Natural killer cell treated with Interleukin-12 subunit alpha and Interleukin-12 subunit beta and Interleukin-15 and Interleukin-18, amount 100 ng/mL, for 72 hours (primary cell): ENCODE data around the gene OR5D16. TPM values are rescaled to one million over a fixed set of nuclear protein-coding genes. Genes with fewer than 3 reads are reported as not detected.
"Not testable (repeated sequence)": the region's sequence is repeated elsewhere in the genome, so short reads cannot be mapped to it uniquely, and the experiment has no call there.

Experiments used
- ATAC-seq, 2 donors: fragments of 150-1000 bp; cut with Tn5 transposase in 1 of 2; sonication (Bioruptor Pico), chemical (Tn5 transposase) in 1 of 2; 2 replicates each; pipeline ENCODE4 v1.10.0; 2021
- DNase-seq: peaks from one replicate; pipeline ENCODE4 v3.0.0; 2022; ENCODE audit warnings: low spot score
- H3K27ac Mint-ChIP-seq, 2 donors: 1 replicate in 1 of 2; 2 replicates in 1 of 2; pipeline ENCODE4 v1.8.0; 2022; ENCODE audit warnings: mixed read lengths in 2 of 2, mild to moderate bottlenecking in 1 of 2, moderate library complexity in 1 of 2
- H3K27me3 Mint-ChIP-seq, 2 donors: 1 replicate in 1 of 2; 2 replicates in 1 of 2; pipeline ENCODE4 v1.8.0; 2022; ENCODE audit warnings: mixed read lengths in 2 of 2
- H3K36me3 Mint-ChIP-seq: one replicate; pipeline ENCODE4 v1.8.0; 2022; ENCODE audit warnings: mixed read lengths
- H3K4me1 Mint-ChIP-seq, 2 donors: 1 replicate in 1 of 2; 2 replicates in 1 of 2; pipeline ENCODE4 v1.8.0; 2022; ENCODE audit warnings: low read depth in 2 of 2, mixed read lengths in 2 of 2, mild to moderate bottlenecking in 1 of 2
- H3K4me3 Mint-ChIP-seq: one replicate; pipeline ENCODE4 v1.8.0; 2022; ENCODE audit warnings: mixed read lengths
- H3K9me3 Mint-ChIP-seq: 2 replicates; pipeline ENCODE4 v1.8.0; 2022; ENCODE audit warnings: mixed read lengths
- total RNA-seq, 2 donors: library from RNA; stranded (reverse); gene quantifications; one replicate each; pipeline ENCODE4 v1.2.3, GENCODE V29; 2022

OR5D16 gene
- not detected for total RNA-seq

DNA sequence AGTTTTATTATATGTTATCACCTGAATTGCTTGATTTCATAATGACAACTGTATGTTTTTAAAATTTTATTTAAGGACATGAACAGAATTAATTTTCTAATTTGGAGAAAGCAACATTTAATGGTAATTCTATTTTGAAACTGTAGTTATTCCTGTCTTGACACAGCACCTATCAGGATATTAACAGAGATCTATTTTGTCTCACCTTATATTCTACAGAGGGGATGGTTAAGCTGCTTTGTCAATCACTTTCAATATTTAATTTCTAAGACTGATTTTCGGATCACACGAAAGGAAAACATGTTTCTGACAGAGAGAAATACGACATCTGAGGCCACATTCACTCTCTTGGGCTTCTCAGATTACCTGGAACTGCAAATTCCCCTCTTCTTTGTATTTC is at the start of gene OR5D16:
Gene OR5D16, plus strand, starts transcription at position 301 of the 400 bp plus-strand sequence. Its CDS starts 0 bp downstream, at position 301.
- Mint-ChIP-seq H3K27ac (no peak within 1 kb of the TSS), H3K4me1 (no peaks in the 10 kb centered on the region), H3K36me3 (no peaks in the 10 kb centered on the region), H3K9me3 (peaks cover 8% of the 10 kb centered on the region), H3K27me3 (no peaks in the 10 kb centered on the region), H3K4me3 (no peak within 1 kb of the TSS)
- ATAC-seq (no peak), DNase-seq (no peak)

DNA sequence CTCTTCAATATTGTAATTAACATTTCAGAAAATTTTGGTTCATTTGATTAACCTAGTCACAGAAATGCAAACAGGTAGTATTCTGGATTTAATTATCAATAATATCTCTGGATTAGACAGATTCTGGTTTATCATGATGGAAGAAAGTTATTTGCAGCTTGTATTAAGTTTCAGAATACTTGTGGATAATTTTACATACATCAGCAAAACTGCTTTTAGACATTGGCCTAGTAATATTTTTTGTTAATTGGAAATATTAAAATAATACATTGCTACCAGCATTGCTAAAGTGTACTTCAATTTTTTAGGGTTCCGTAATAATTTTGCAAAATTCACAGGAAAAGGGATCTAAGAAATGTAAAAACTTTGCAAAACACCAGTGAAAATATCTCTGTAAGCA is 46.9 kb upstream of the OR5D16 start:
- Mint-ChIP-seq H3K4me3 (no peak overlapping the region), H3K9me3 (peaks cover 20% of the 10 kb centered on the region), H3K27me3 (no peaks in the 10 kb centered on the region), H3K4me1 (no peaks in the 10 kb centered on the region), H3K27ac (no peak overlapping the region), H3K36me3 (peaks cover 13% of the 10 kb centered on the region)
- ATAC-seq (no peak), DNase-seq (no peak)

DNA sequence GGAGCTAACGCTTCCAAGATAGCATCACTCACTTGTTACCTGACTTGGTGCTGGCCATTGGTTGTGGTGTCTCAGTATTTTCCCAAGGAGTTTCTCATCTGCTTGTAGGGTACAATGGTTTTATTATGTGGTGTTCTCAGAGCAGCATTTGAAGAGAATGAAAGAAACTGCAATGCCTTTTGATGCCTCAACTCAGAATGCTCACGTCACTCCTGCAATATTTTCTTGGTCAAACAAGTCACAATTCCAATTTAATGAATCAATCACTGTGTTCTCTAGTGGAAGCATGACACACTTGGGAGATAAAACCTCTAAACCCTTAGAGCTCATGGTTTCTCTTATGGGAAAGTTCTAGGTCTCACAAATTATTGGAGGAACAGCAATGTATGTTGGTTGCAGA is 45.2 kb upstream of the OR5D16 start:
- peaks cover 7% of the 10 kb centered on the region for H3K36me3 Mint-ChIP-seq
- no peak for DNase-seq
- peaks cover 15% of the 10 kb centered on the region for H3K9me3 Mint-ChIP-seq
- H3K27ac Mint-ChIP-seq, result no peak overlapping the region
- no peaks in the 10 kb centered on the region for H3K27me3 Mint-ChIP-seq
- H3K4me3 Mint-ChIP-seq, result no peak overlapping the region
- ATAC-seq, result no peak
- no peaks in the 10 kb centered on the region for H3K4me1 Mint-ChIP-seq

DNA sequence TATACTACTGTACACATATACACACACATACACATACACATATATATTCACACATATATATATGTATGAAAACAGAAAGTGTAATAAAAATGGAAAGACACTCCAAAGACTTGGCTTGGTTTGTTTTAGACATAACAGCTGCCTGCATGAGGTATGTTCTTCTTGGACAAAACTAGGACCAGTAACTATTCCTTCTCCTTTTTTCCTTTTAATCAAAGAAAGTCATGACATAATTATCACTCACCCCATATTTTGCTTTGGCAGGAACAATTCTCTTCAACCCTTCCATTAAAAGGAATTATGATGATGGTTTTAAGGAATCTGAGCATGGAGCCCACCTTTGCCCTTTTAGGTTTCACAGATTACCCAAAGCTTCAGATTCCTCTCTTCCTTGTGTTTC is 43.3 kb upstream of the OR5D16 start, which contains the start of gene OR5D14:
Gene OR5D14, plus strand, starts transcription at position 301 of the 400 bp plus-strand sequence. Its CDS starts 0 bp downstream, at position 301.
- H3K27me3 Mint-ChIP-seq, result no peaks in the 10 kb centered on the region
- no peak within 1 kb of the TSS for H3K4me3 Mint-ChIP-seq
- H3K9me3 Mint-ChIP-seq, result peaks cover 26% of the 10 kb centered on the region
- no peaks in the 10 kb centered on the region for H3K4me1 Mint-ChIP-seq
- no peak within 1 kb of the TSS for H3K27ac Mint-ChIP-seq
- ATAC-seq (no peak), DNase-seq (no peak)
- peaks cover 17% of the 10 kb centered on the region for H3K36me3 Mint-ChIP-seq

DNA sequence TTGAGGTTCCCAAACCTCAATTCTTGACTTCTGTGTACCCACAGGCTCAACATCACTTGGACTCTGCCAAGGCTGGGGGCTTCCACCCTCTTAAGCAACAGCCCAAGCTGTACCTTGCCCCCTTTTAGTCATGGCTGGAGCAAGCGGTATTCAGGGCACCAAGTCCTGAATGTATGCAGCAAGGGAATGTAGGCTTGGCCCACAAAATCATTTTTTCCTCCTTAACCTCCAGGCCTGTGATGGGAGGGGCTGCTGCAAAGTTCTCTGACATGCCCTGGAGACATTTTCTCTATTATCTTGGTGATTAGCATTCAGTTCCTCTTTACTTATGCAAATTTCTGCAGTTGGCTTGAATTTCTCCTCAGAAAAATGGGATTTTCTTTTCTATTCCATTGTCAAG is 32.3 kb upstream of the OR5D16 start:
- Mint-ChIP-seq H3K4me1 (no peaks in the 10 kb centered on the region), H3K9me3 (peaks cover 20% of the 10 kb centered on the region), H3K27ac (no peak overlapping the region), H3K27me3 (no peaks in the 10 kb centered on the region), H3K4me3 (no peak overlapping the region), H3K36me3 (peaks cover 8% of the 10 kb centered on the region)
- ATAC-seq (no peak), DNase-seq (no peak)

DNA sequence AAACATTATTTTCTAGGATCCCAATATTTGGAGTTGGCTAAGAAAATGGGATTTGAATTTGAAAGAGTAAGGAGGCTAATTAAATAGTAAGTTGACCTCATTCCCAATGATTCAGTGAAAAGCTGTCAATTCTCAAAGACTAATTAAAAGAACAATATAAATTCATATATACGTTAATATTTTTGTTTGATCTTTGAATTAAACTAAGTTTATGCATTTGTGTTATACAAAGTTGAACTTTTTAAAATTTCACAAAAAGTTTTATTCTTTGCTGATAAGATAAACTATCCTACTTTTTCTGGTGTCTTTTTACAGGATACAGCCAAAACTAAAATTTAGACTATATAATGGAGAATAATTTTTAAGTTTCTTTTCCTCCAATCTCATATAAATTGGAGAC is 27.5 kb upstream of the OR5D16 start, which contains the start of gene OR5L1:
Gene OR5L1, plus strand, starts transcription at position 301 of the 400 bp plus-strand sequence. CDS start 100 bp downstream, outside the sequence.
- no peak within 1 kb of the TSS for H3K4me3 Mint-ChIP-seq
- no peaks in the 10 kb centered on the region for H3K4me1 Mint-ChIP-seq
- ATAC-seq (no peak), DNase-seq (no peak)
- peaks cover 18% of the 10 kb centered on the region for H3K9me3 Mint-ChIP-seq
- H3K36me3 Mint-ChIP-seq, result peaks cover 11% of the 10 kb centered on the region
- H3K27me3 Mint-ChIP-seq, result no peaks in the 10 kb centered on the region
- H3K27ac Mint-ChIP-seq, result no peak within 1 kb of the TSS

DNA sequence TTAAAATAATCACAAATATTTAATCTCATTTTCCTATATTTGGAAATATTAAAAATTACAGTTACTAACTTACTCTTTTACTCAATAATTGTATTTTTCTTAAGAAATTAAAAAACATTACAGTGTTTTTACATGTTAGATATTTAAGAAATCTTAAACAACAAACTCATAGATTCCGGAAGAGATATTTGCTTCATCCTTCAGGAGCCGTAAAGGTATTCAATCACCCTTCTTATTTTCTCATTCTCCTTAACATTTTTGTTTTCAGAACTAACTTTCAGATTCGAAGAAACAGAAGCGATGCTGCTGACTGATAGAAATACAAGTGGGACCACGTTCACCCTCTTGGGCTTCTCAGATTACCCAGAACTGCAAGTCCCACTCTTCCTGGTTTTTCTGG is 19.2 kb upstream of the OR5D16 start, which contains the start of gene OR5D18:
Gene OR5D18, plus strand, starts transcription at position 301 of the 400 bp plus-strand sequence. Its CDS starts 0 bp downstream, at position 301.
- Mint-ChIP-seq H3K36me3 (peaks cover 18% of the 10 kb centered on the region), H3K9me3 (peaks cover 31% of the 10 kb centered on the region), H3K27me3 (no peaks in the 10 kb centered on the region), H3K27ac (no peak within 1 kb of the TSS), H3K4me3 (no peak within 1 kb of the TSS), H3K4me1 (no peaks in the 10 kb centered on the region)
- ATAC-seq (no peak), DNase-seq (no peak)

DNA sequence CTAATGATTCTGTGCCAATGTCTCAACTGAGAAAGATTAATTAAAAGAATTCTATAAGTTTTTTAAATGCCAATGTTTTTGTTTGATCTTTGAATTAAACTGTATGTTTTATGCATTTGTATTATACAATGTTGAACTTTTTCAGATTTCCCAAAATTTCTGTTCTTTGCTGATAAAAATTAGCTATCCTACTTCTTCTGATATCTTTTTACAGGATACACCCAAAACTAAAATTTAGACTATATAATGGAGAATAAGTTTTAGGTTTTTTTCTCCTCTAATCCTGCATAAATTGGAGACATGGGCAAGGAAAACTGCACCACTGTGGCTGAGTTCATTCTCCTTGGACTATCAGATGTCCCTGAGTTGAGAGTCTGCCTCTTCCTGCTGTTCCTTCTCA is 11.6 kb upstream of the OR5D16 start, which contains the start of gene OR5L2:
Gene OR5L2, plus strand, starts transcription at position 301 of the 400 bp plus-strand sequence. Its CDS starts 0 bp downstream, at position 301.
- Mint-ChIP-seq H3K27me3 (no peaks in the 10 kb centered on the region), H3K36me3 (no peaks in the 10 kb centered on the region), H3K27ac (no peak within 1 kb of the TSS), H3K4me1 (no peaks in the 10 kb centered on the region), H3K9me3 (peaks cover 11% of the 10 kb centered on the region), H3K4me3 (no peak within 1 kb of the TSS)
- DNase-seq, result no peak
- no peak for ATAC-seq

DNA sequence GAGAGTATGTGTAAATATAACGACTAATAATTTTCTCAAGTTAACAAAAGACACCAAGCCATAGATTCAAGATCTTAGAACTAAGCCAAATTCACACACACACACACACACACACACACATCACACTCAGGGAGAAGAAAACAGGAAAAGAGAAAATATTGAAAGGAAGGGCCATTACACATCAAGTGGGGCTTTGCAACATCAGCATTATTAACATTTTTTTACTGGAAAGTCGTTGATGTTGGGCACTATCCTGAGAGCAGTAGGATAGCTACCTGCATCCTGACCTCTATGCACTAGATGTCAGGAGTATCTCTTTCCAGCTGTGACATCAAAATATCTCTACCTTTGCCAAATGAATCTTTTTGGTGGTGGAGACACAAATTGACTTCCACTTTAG is 8.9 kb downstream of the OR5D16 start:
- Mint-ChIP-seq H3K4me1 (no peaks in the 10 kb centered on the region), H3K4me3 (no peak overlapping the region), H3K27me3 (no peaks in the 10 kb centered on the region), H3K36me3 (peaks cover 4% of the 10 kb centered on the region), H3K27ac (no peak overlapping the region), H3K9me3 (peaks cover 18% of the 10 kb centered on the region)
- no peak for DNase-seq
- ATAC-seq, result no peak

DNA sequence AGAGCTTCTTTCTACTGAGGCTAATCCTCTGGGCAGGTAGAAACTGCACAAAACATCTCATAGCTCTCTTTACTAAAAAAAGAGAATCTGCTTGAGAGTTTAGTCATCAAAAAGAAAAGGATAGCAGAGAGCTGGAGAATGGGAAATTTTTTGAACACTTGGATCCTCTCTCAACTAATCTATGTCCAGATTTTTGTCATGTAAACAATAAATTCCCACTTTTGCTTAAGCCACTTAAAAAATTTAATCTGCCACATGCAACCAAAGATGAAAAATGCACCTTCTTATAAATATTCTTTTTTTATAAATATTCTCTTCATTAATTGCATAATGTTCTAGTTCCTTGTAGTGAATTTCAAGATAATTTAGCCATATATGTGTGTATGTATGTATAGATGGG is 10.5 kb downstream of the OR5D16 start:
- Mint-ChIP-seq H3K36me3 (peaks cover 4% of the 10 kb centered on the region), H3K9me3 (peaks cover 25% of the 10 kb centered on the region), H3K27ac (no peak overlapping the region)

DNA sequence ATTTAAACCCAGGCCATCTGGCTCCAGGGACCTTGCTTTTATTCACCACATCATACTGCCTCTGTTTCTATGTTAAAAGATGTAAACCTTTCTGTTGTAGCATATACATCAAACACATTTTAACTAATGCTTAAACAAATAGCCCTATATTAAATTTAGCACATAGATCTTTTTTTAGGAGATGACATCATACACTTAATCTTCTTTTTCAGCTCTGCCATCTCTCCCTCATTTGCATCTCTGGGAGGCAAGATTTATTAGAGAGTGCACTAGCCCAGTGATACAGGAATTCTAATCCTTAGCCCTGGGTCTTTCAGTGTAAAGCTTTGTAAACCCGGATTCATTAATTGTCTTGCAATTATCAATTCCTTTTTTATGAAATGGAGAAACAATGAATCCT is 13.6 kb downstream of the OR5D16 start:
- DNase-seq (no peak), ATAC-seq (no peak)
- H3K36me3 Mint-ChIP-seq, result peaks cover 5% of the 10 kb centered on the region
- no peak overlapping the region for H3K27ac Mint-ChIP-seq
- H3K4me3 Mint-ChIP-seq, result no peak overlapping the region
- H3K4me1 Mint-ChIP-seq, result no peaks in the 10 kb centered on the region
- no peaks in the 10 kb centered on the region for H3K27me3 Mint-ChIP-seq
- peaks cover 29% of the 10 kb centered on the region for H3K9me3 Mint-ChIP-seq

More for the DNA sequence above, 10.5 kb downstream of the OR5D16 start:
- no peak overlapping the region for H3K4me3 Mint-ChIP-seq
- no peaks in the 10 kb centered on the region for H3K27me3 Mint-ChIP-seq
- ATAC-seq (no peak), DNase-seq (no peak)
- no peaks in the 10 kb centered on the region for H3K4me1 Mint-ChIP-seq

DNA sequence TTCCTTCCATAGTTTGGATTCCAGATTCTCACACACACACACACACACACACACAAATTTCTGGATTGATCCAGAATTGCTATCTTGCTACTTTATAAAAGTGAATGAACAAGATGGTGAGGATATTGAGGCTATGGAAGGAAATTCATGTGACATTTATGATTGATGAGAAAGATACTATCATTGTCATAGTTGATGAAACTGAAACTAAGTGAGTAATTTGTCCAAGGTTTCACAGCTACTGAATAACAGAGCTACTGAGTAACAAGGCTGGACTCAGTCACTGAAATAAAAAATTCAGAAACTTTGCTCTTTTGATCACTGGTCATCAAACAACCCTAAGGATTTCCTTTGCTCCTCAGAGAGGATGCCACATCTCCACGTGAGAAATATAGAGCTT is 16.2 kb downstream of the OR5D16 start:
- no peaks in the 10 kb centered on the region for H3K4me1 Mint-ChIP-seq
- H3K4me3 Mint-ChIP-seq, result no peak overlapping the region
- H3K27ac Mint-ChIP-seq, result no peak overlapping the region
- H3K27me3 Mint-ChIP-seq, result no peaks in the 10 kb centered on the region
- no peak for ATAC-seq
- H3K36me3 Mint-ChIP-seq, result peaks cover 5% of the 10 kb centered on the region
- DNase-seq, result no peak
- peaks cover 26% of the 10 kb centered on the region for H3K9me3 Mint-ChIP-seq

DNA sequence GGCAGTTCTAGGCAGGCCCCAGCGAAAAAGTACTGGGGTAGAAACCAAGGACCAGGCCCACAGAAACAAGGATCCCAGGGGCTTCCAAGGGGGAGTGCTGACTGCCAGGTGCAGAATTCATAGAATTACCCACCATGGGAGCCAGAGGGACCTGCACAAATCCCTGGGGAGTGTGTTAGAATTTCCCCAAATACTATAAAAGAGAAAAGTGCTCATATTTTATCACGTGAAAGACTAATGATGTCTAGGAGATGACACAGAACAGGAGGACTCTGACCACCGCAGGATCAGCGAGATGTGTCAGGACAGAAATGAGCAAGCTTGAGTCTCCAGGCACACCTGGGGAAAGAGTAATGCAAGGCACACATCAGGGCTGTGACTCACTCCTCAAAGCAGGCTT is 28.8 kb downstream of the OR5D16 start:
- not testable (repeated sequence) for ATAC-seq, H3K4me1 Mint-ChIP-seq

DNA sequence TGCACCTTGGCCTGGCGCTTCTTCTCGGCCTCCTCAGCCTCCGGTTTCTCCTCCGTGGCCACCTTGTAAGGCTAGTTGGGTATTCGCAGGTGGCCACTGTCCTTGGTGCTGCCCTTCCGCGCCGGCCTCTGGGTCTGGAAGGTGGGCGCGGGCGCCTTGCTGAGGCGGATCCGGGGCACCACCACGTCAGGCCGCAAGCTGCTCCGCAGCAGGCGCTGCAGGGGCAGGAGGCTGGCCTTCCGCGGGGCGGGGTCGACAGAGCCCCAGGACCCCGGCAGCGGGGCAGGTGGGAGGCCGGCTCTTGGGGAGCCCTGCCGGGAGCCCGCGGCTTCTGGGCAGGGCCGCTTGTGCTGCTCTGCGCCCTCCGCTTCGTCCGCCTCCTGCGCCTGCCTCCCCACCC is 34.2 kb downstream of the OR5D16 start:
- not testable (repeated sequence) for H3K4me3 Mint-ChIP-seq, ATAC-seq, H3K36me3 Mint-ChIP-seq, H3K9me3 Mint-ChIP-seq, H3K4me1 Mint-ChIP-seq, H3K27ac Mint-ChIP-seq, H3K27me3 Mint-ChIP-seq, DNase-seq

More for the DNA sequence above, 28.8 kb downstream of the OR5D16 start:
- not testable (repeated sequence) for H3K27ac Mint-ChIP-seq, H3K27me3 Mint-ChIP-seq, H3K4me3 Mint-ChIP-seq, H3K36me3 Mint-ChIP-seq, DNase-seq
- peaks cover 14% of the 10 kb centered on the region for H3K9me3 Mint-ChIP-seq

DNA sequence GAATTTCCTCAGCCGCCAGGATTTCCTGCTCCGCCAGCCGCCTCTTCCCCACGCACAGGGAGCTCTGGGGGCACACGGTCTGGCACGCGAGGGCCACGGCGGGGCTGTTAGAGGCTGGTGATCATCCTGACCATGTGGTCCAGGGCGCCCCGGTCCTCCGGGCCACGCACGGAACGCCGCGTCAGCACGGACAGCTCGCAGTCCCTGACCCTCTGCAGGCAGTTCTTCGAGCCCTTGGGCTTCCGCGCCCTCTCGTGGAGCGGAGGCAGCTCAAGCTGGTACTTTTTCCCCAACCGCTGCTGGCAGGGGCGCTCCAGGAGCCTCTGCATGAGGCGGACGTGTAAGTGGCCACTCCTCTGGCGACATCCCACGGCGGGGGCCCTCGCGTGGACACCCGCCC is 34.6 kb downstream of the OR5D16 start:
- not testable (repeated sequence) for H3K36me3 Mint-ChIP-seq, H3K27me3 Mint-ChIP-seq, ATAC-seq, H3K9me3 Mint-ChIP-seq, H3K4me3 Mint-ChIP-seq, H3K27ac Mint-ChIP-seq, H3K4me1 Mint-ChIP-seq, DNase-seq
